Suppressor macrophage treated with lipopolysaccharide for 1 hour (primary cell): ENCODE measurements around the gene KCNG2.
A peak's percentile ranks its signal among the peaks of the same experiment; 100 is the strongest.
"Not testable (repeated sequence)": the region's sequence is repeated elsewhere in the genome, so short reads cannot be mapped to it uniquely, and the experiment has no call there.

Source experiments
- DNase-seq, 3 donors: peaks; one replicate each; pipeline ENCODE4 v3.0.0-alpha.2; 2020 to 2022

KCNG2 gene

DNA sequence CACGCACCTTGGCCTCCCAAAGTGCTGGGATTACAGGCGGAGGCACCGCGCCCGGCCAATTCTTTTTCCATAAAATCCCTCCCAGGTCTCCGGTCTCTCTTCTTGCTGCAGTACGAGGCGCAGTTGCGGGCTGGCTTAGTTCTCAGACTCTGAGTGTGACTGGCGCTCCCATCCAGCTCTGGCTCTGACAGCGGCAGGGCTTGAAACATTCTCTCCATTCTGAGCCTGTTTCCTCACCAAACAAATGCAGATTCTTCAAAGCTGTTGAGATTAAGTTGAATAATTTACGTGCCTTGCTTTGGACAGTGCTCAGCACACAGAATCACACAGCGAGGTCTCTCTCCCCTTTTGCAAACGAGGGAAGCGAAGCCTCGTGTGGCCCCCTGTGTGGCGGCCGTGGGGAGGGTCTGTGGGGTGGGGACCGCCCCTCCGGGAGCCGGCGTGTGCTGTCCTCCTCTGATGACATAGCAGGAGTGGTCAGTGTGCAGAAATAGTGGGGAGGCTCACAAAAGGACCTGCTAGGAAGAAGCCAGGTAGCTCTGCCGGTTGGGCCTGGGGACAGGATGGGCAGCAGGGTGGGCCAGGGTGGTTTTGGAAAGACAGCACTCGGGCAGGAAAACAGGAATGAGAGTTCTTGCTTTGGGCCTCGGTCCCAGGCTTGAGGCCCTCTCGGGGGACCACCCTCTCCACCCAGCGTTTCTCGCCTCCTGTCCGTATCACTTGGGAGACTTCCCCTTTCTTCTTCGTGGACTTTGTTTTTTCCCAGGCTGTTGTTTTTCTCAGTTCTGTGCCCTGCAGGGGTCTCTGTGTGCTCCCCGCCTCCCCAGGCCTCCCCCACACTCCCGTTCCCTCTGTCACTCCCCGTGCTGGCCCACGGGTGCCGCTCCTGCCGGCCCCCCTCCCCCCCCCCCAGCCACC, 75.0 kb downstream of the KCNG2 start:
- DNase-seq, result peak in 1 of 3 donors; percentile 8

DNA sequence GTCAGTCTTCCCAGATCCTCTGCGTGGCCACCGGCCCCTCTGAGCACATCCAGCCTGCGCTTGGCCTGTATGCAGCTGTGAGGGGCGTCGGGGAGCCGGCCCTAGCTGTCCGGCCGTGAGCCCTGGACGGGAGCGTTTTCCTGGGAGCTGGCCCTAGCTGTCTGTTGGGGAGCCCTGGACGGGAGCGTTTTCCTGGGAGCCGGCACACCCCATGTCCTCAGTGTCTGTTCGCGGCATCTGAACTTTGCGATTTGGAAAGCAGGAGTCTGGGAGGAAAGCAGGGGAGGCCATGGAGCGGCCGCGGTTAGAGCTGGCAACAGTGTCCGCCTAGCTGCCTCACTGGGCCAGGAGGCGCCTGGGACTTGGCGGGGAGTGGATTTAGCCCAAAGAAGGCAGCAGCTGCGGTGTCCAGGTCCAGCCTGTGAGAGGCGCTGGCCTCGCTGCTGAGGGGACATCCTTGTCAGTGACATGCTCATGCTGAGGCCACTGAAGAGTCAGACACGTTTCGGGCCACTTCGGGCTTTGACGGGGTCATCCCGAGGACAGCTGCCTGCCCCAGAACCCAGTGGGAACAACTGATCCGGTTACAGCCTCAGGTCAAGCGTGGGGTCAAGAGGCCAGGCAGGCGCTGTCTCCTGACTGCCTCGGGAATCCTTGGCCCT, 75.8 kb downstream of the KCNG2 start:
- no peak for DNase-seq

DNA sequence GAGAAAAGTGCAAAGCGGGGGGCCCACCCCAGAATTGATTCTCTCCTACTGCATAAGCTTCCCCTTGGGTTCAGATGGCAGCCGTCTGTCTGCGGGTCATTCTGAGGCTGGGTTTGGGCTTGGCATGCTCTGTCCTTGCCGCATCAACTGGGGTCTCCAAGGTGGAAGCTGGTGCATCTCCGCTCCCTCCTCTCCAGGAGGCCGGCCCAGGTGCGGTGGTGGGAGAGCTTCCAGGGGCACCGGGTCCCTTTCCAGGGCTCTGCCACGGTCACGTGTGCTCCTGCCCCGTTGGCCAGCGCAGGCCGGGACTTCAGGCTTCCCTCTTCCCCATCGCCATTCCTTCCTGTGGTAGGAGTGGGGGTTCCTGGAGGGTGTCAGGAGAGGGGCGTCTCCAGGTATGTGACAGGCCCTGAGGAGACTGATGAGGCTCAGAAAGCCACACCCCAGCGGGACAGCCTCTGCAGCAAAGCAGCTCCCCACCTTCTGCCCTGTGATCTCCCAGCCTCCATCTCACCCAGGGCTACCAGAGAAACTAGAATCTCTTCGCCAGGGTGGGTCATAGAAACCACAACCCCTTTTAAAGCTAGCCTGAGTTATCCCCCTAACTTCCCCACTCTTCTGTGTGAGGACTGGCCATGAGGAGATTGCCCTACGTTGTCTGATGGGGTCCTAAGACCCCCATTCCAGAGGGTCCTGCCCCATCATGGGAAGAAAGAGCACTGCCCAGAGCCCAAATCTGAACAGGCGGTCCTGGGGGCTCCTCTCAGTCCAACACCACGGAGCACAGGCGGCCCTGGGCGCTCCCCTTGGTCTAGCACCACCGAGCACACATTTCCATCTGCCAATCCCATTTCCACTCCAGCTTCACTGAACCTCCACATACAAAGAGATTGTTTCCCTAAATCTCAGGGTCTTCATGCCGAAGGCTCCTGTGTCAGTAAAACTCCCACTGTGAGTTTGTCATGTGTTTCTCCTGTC, 77.1 kb downstream of the KCNG2 start:
- no peak for DNase-seq

DNA sequence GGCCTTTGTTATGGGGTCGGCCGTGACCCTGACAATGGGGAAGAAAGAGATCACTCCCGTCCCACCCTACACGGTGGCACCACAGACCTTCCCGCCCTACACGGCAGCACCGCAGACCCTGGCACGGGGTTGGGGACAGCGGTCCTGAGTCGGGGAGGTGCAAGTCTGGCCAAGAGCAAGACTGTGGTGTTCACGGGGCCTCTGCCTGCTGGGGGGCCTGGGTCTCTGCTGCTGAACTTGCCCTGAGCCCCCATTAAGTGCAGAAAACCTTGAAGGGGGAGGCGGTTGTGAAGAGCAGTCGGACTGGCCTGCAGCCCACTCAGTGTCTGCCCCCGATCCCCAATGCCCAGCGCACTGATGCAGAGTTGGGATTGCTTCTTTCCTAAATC, 77.8 kb downstream of the KCNG2 start:
- DNase-seq, result no peak

DNA sequence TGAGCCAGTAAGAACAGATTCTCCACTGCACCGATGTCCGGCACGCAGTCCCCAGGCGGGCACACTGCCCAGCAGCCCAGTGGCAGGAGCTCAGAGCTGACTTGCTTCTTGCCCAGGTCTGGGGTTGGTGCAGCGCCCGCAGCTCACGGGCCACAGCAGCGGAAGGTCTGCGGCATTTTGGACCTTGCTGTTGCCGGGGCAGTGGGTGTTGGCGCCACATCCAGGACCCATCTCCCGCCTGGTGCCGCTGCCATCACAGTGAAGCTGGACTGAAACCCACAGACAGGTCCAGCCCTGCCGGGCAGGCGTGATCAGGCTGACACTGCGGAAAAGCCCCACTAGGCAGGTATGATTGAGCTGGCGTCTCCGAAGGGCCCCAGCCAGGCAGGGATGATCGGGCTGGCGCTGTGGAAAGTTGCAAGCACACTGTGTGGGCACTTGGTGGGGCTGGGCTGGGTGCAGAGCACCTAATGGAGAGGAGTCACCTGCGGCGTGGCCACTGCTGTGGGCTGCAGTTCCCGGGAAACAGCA, 78.3 kb downstream of the KCNG2 start:
- no peak for DNase-seq

DNA sequence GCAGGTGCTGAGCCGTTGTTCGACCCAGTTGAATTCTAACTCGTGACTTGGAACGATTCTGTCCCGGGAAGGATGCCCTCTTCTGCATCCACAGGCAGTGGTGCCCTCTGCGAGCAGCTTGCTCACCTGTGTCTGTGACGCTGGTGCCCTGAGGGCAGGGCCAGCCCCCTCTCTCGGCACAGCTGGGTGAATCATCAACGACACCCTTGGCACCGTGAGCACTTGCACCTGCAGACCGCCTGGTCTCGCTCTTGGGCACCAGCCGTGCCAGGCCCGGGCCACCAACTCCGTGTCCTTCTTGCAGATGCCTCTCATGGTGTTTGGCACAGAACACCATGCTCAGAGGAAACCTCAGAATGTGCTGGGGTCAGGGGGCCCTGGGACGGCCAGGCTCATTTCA, 78.8 kb downstream of the KCNG2 start:
- DNase-seq, result no peak

DNA sequence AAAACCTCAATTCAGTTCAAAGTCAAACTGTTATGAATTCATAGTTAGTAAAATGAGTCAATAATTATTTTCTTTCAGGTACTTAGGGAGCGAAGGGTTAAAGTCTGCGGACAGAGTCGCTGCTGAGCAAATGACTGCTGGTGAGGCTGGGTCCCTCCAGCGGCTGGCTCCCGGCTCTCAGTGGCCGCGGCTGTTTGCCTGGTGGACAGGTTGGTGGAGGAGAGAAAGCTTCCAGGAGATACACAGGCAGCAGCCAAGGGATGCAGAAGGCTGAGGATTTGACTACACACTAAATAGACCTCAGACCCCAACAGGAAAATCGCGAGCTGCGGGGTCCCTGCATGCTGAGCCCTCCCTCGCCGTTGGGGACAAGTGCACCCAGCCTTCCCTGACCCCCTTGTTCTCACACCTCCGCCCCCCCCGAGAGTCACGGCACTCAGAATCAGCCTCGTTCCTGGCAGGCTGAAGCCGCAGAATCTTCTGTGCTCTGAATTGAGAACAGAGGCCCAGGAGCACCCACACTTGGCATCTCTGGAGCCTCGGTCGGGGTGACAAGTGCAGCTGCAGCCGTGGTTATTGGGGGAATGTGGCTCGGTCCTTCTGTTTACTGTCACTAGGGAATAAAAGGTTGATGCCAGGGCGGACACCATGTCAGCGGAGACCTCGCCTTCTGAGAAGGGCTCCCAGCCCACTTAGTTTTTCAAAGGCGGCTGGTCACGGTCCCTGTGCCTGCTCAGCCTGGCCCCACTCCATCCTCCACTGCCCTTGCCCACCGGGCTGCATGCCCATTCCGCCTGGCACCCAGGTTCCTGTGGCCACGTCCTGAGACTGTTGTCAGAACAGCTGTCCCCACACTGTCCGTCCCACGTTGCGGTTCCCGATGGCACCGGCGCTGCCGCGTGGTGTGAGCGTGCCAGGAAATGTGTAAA, 79.7 kb downstream of the KCNG2 start:
- DNase-seq, result no peak

DNA sequence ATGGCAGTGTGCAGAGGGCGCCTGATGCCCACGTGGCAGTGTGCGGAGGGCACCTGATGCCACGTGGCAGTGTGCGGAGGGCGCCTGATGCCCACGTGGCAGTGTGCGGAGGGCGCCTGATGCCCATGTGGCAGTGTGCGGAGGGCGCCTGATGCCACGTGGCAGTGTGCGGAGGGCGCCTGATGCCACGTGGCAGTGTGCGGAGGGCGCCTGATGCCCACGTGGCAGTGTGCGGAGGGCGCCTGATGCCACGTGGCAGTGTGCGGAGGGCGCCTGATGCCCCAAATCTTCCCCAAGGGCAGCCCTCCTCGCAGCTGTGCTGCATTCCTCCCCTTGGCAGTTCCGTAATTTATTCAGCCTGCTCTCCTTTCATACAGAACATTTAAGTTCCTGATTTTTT, 80.5 kb downstream of the KCNG2 start:
- not testable (repeated sequence) for DNase-seq

DNA sequence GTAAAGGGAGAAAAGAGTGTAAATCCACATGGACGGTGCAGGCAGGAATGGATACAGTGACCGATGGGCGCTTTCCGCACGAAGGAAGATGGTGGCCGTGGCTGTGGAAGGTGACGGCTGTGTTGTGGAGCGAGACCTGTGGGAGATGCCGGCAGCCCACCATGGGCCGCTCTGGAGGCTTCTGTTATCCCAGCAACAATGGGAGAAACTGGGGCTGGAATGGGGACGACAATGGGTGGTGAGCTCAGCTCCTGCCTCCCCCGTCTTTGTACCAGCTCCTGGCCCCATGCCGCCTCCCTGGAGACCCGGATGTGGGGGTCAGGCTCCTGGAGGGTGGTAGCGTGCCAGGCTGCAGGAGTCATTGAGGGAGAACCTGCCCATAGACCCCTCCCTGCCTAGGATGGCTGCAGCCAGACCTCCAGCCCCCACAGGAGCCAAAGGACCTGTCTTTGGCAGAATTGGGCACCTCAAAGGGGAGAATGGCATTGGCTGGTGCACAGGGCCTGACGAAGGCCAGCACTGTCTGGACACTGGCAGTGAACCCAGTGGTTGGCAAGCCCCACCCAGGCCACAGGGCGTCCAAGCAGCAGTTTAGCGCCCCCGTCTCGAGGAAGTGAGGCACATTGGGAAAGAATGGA, 81.1 kb downstream of the KCNG2 start:
- DNase-seq, result no peak

DNA sequence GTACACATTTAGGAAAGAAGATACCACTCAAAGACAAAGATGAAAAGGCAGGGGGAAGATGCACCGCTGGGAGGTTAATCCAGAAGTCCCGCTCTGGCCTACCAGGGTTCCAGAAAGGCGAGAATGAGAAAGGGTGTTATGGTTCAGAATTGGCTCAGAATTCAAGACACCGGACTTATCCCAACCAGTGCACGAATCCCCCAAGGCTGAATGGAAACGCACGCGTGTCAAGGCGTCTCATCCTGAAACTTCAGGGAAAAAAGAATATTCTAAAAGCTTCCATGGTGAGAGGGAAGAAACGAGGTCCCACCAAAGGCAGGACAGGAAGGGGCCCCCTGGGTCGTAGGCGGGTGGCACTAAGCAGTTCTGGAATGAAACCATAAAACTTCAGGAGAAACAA, 81.8 kb downstream of the KCNG2 start:
- no peak for DNase-seq

DNA sequence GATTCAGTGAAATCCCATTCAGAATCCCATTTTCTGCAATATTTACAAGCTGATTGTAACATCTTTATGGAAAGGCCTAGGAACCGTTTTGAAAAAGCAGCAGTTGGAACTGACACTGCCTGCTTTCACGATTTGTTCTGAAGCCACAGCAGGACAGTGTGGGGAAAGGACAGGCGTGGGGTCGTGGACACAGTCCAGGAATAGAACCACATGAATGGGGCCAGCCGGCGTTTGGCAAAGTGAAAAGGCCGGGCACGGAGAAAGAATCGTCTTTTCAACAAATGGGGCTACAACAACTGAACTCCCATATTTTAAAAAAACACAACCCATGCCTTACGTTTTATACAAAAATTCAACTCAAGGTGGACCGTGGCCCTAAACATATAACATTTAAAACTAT, 84.0 kb downstream of the KCNG2 start:
- no peak for DNase-seq

DNA sequence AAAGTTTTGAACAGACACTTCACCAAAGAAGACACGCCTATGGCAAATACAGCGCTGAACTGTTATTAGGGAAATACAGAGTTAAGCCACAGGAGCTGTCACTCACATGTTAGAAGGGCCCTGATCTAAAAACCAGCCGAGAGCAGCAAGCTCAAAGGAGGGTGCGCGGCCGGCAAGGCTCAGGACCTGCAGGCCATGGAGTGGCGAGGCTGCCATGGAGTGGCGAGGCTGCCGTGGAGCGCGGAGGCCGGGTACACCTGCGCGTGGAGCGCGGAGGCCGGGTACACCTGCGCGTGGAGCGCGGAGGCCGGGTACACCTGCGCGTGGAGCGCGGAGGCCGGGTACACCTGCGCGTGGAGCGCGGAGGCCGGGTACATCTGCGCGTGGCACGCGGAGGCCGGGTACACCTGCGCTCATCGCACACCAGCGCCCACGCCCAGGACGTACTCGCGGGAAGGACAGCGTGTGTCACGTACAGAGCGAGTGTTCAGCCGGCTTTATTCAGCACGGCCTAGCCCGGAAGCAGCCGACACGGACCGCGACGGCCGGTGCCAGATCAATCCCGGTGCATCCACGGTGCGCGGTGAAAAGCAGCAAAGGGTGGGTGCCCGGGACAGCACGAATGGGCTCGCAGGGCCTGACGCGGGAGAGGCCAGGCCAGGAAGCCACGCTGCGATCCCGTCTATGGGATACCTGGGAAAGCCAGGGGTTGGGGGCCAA, 84.9 kb downstream of the KCNG2 start:
- no peak for DNase-seq

DNA sequence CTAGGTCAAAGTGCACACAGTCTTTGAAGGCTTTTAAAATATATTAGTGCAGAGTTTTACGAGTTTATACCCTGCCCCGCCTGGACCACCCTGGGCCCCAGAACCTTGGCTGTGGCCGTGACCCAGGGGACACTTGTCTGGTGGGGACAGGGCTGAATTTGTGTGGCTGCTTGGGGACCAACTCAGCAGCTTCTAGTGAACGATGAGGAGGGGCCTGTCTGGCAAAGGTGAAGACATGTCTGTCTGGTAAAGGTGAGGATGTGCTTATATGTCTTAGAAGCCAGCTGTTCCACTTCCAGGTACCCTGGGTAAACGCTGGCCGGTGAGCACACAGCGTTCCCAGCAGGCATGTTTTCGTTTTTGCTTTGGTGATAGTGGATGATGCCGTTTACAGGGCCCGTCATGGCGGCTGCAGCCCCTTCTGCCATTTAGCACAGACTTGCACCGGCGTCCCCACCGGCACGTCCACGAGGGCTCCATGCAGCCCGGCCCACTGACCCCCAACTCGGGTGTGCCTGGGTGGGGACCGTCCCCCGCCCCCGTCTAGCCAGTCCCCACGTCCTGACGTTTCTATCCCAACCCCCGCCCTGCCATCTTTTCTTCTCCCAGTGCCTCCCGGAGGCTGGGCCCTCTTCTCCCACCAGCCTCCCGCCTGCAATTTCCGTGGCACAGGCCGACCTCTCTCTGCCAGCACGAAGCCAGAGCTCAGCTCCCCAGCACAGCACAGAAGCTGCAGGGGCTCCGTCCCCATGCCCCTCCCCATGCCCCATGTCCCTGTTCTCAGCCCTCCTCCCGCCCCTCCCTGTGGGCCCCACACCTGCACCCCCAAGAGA, 85.9 kb downstream of the KCNG2 start:
- DNase-seq, result no peak

DNA sequence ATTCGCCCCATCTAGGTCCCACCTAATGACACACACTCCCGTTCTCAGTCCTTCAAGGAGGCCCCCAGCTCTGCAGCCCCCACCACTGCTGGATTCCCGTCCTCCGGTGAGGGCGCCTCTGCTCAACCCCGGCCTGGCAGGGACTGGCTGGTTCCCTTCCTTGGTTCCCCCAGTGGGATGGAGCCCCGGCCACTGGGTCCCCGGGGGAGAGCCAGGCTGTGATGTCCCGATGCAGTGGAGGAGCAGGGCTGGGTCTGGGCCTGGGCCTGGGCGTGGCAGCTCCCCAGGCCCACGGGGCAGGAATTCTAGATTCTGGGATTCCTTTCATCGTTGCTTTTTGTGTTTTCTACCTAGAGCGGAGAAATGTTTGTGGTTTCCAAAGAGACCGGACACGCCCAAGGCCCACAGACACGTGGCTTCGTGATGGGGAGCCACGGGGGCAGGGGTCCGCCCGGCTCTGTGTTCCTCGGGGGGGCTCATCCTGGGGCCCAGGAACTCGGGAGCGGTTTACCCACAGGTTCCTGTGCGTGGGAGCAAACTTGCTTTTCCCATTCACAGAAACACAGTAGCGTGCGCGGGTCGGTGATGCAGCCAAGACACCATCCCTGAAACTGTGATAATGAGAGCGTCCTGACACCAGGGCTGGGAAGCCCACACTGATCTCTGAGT, 86.7 kb downstream of the KCNG2 start:
- DNase-seq, result no peak

DNA sequence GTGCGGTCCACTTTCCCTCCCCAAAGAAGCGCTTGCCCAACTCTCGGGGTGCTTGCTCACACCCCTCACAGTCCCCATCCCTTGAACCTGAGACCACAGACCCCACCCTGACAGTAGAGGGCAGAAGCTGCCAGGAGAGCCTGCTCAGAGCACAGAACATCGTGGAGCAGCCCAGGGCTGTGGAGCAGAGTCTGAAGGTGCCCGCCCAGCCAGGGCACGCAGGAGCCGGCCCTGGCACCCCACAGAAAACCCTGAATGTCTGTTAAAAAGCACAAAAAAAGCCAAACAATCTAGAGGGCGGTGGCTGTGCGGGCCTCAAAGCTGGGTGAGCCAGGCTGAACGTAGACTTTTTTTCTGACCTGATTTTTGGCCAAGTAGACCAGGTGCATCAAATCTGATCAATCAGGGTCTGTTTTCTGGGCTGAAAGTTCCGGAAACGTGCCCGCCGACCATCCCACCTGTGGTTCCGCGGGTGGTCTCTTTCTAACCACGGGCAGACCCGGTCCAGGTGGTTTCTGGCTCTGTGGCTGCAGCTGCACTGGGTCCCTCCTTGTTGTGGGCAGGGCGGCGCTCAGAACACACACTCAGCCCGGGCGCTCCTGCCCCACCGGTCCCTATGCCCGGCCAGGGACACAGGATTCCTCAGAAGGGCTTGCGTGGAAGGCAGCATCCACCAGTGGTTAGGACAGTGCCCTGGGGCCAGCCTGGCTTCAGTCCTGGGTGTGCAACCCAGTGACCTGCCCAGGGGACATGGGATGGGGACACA, 87.4 kb downstream of the KCNG2 start:
- no peak for DNase-seq

DNA sequence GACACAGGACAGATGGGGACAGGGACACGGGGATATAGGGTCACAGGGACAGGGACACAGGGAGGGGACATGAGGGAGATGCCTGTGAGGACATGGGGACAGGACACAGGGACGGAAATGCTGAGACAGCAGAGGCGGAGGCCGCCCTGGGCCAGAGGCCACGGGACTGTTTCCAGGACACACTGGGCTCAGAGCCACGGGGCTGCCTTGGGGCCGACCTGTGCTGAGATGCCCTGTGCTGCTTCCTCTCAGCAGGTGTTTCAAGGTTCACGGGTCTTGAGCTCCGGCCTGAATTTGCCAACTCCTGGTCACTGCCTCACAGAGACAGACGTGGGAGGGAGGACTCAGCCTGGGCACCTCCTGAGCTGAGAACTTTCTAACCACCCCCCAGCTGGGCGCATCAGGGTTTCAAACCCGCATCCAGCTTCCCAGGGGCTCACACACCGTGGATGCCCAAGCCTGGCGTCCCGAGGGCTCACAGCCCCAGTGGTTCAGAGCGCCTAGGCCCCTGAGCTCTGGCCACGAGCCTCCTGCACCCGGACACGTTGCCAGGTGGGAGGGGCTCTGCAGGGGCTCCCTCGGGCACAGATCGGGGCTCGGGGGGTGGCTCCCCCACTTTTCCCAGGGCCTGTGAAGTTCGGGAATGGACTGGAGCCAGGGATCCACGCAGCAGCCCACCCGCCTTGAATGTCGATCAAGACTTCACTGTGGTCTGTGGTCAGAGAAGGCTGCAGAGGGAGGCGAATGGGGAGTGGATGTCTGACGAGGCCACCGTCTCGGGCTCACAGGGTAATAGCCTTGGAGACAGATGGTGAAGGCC, 89.7 kb downstream of the KCNG2 start:
- no peak for DNase-seq

DNA sequence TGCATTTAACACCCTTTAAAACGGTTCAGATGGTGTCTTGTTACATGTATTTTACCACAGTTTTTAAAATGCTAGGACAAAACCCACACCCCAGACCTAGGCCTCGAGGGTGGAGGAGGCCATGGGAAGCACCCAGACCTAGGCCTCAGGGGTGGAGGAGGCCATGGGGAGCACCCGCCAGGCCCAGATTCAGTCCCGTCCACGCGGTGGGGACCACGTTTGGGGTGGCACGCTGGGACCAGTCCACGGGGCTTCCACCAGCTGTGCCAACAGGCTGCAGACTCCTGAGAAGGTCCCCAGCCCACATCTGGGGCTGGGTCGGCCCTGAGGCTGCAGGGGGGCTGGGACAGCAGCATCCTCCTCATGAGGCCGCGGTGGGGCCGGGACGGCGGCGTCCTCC, 90.3 kb downstream of the KCNG2 start:
- DNase-seq, result no peak
